Testis (tissue), 3 donors: ENCODE data around the gene ABCG5. TPM values are rescaled to one million over a fixed set of nuclear protein-coding genes. Genes with fewer than 3 reads are reported as not detected.

ENCODE experiments used
- DNase-seq: peaks from one replicate; pipeline ENCODE4 v3.0.0-alpha.2; 2019
- H3K27ac ChIP-seq, 2 donors: fragments of 200-600 bp; sonication (generic); one replicate each; pipeline ENCODE4 v1.5.1; 2019
- H3K27me3 ChIP-seq: fragments of 200-600 bp; sonication (generic); one replicate; pipeline ENCODE4 v1.5.1; 2019
- H3K36me3 ChIP-seq: fragments of 200-600 bp; sonication (generic); one replicate; pipeline ENCODE4 v1.5.1; 2017; ENCODE audit warnings: low read depth; ENCODE audit errors: missing control alignments
- H3K4me1 ChIP-seq: fragments of 200-600 bp; sonication (generic); one replicate; pipeline ENCODE4 v1.5.1; 2019
- H3K4me3 ChIP-seq, 2 donors: fragments of 200-600 bp; sonication (generic); one replicate each; pipeline ENCODE4 v1.5.1; 2017 to 2019
- H3K9me3 ChIP-seq: fragments of 200-600 bp; sonication (generic); one replicate; pipeline ENCODE4 v1.5.1; 2017
- CTCF ChIP-seq, 3 experiments: fragments of 450-650 bp in 2 of 3; fragments of 200-600 bp in 1 of 3; sonication (generic) in 1 of 3; IDR thresholded peaks; one replicate each; pipeline ENCODE4 v1.5.1; 2016 to 2019; ENCODE audit warnings: antibody characterized with exemption in 3 of 3, mild to moderate bottlenecking in 2 of 3, moderate library complexity in 1 of 3
- POLR2A ChIP-seq: fragments of 450-650 bp; IDR thresholded peaks from one replicate; pipeline ENCODE4 v1.6.1; 2017; ENCODE audit warnings: antibody characterized with exemption, mild to moderate bottlenecking, moderate library complexity
- WGBS, 2 donors: methylation state at CpG; one replicate each; pipeline ENCODE4 v1.1.5; 2018; 5-methylcytosine and 5-hydroxymethylcytosine counted together
- intact Hi-C: fragments of 100-400 bp; cut with DNase I; formaldehyde crosslinking; loops from one replicate; pipeline ENCODE4 v1.15.1; 2023; ENCODE audit warnings: low total_unique reads
- polyA plus RNA-seq: library from polyadenylated mRNA; stranded (reverse); fragments of 350-450 nt; fragmentation: Illumina TruSeq; extraction: RNeasy Lipid Tissue Mini Kit (QIAGEN cat#74804); gene quantifications from one replicate; pipeline ENCODE4 v1.2.3, GENCODE V29; 2014; ENCODE audit warnings: low read depth, low replicate concordance; ENCODE audit not compliant: insufficient read depth
- total RNA-seq, 2 donors: library from RNA; depleted of rRNA; stranded (reverse); fragments of >200 nt; gene quantifications; one replicate each; pipeline ENCODE4 v1.2.3, GENCODE V29; 2016

Gene ABCG5
- total and polyA plus RNA-seq, 3 donors from 2014 or later: 0.16 TPM; not detected in 2

GRCh38 chr2:43818761-43819160 is 19.9 kb downstream of the ABCG5 start:
- no peaks in the 10 kb centered on the region for H3K27me3 ChIP-seq
- no peak for DNase-seq
- no peak overlapping the region for H3K4me3 ChIP-seq
- no peaks in the 10 kb centered on the region for H3K36me3 ChIP-seq
- no peak for TF ChIP-seq POLR2A
- TF ChIP-seq CTCF (IDR thresholded peaks at IDR 0.05): no peak
- H3K27ac ChIP-seq: no peak overlapping the region
- no peaks in the 10 kb centered on the region for H3K4me1 ChIP-seq
- intact Hi-C loops: no loop called here
- no peaks in the 10 kb centered on the region for H3K9me3 ChIP-seq
- WGBS, 2 donors: 74 to 79% methylated on average over 5 of the region's 5 CpGs

GRCh38 chr2:43814711-43815110 is 23.9 kb downstream of the ABCG5 start:
- DNase-seq: no peak
- H3K36me3 ChIP-seq: no peaks in the 10 kb centered on the region
- H3K4me3 ChIP-seq: no peak overlapping the region
- 88 to 90% methylated on average over 3 of the region's 3 CpGs for WGBS, 2 donors
- no peaks in the 10 kb centered on the region for H3K9me3 ChIP-seq
- no peak for TF ChIP-seq POLR2A
- no peak for TF ChIP-seq CTCF (IDR thresholded peaks at IDR 0.05)
- no peaks in the 10 kb centered on the region for H3K27me3 ChIP-seq
- H3K4me1 ChIP-seq: no peaks in the 10 kb centered on the region
- H3K27ac ChIP-seq: no peak overlapping the region
- intact Hi-C loops: no loop called here

- Histone ChIP-seq H3K27me3 (no peaks in the 10 kb centered on the region), H3K27ac (no peak overlapping the region), H3K4me3 (no peak overlapping the region), H3K36me3 (no peaks in the 10 kb centered on the region), H3K4me1 (no peaks in the 10 kb centered on the region), H3K9me3 (no peaks in the 10 kb centered on the region)
- WGBS, 2 donors: 56 to 68% methylated on average over 2 of the region's 2 CpGs
- no peak for DNase-seq
- intact Hi-C loops: no loop called here
- no peak for TF ChIP-seq POLR2A
- no peak for TF ChIP-seq CTCF (IDR thresholded peaks at IDR 0.05)
Observed at GRCh38 chr2:43812947-43813346, 25.7 kb downstream of the ABCG5 start.

- H3K4me3 ChIP-seq: no peak overlapping the region
- no peaks in the 10 kb centered on the region for H3K27me3 ChIP-seq
- no peak for DNase-seq
- TF ChIP-seq POLR2A (no peak), CTCF (IDR thresholded peaks at IDR 0.05) (no peak)
- no peaks in the 10 kb centered on the region for H3K9me3 ChIP-seq
- H3K4me1 ChIP-seq: no peaks in the 10 kb centered on the region
- 64% methylated on average over 2 of the region's 2 CpGs for WGBS, 2 donors
- H3K27ac ChIP-seq: no peak overlapping the region
- intact Hi-C loops: no loop called here
- H3K36me3 ChIP-seq: no peaks in the 10 kb centered on the region
Observed at GRCh38 chr2:43812006-43812405, 26.6 kb downstream of the ABCG5 start.

- intact Hi-C loops: no loop called here
- H3K36me3 ChIP-seq: no peaks in the 10 kb centered on the region
- H3K4me3 ChIP-seq: no peak overlapping the region
- no peaks in the 10 kb centered on the region for H3K4me1 ChIP-seq
- no peaks in the 10 kb centered on the region for H3K9me3 ChIP-seq
- no peak overlapping the region for H3K27ac ChIP-seq
- no peaks in the 10 kb centered on the region for H3K27me3 ChIP-seq
- TF ChIP-seq POLR2A (no peak), CTCF (IDR thresholded peaks at IDR 0.05) (no peak)
- DNase-seq: no peak
- WGBS, 2 donors: 54 to 67% methylated on average over 1 of the region's 1 CpG
Observed at GRCh38 chr2:43810888-43811287, 27.8 kb downstream of the ABCG5 start.
